ENCODE results near the gene NOX3.

Gene NOX3

DNA sequence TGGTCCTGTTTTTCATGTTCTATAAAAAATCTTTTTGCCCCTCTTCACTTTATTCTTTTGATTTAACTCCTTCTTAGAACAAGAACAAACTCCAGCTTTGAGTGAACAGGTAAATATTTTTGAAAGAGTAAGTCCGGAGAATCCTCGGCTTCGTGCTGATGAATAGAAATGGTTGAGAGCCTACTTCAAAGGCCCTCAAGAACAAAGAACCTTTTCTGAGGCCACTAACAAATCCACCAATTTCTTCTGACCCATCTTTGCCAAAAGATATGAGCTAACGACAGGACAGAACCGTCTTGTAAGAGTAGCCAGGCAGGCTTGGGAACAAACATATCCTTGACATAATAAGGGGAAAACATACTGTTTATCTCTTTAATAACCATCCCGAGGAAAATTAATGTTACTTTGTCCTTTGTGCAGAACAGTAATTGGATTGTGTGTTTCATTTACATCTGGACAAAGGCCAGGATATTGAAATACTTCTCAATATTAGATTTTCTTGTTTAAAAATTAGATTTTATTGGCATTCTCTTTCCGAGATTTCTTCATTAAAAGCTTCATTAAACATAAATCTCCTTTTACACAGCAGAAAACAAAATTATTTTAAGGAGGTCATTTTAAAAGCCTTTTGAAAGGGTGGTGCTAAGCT, 52.9 kb downstream of the NOX3 start:
- no peaks in the 10 kb centered on the region for H3K36me3 ChIP-seq (ENCODE audit: control insufficient read depth, insufficient read depth, low read length)
- no peaks in the 10 kb centered on the region for H3K4me1 ChIP-seq (ENCODE audit: control insufficient read depth, insufficient read depth, low read length)
- H3K4me3 ChIP-seq (ENCODE audit: low read length): no peak overlapping the region
- no peaks in the 10 kb centered on the region for H3K9me3 ChIP-seq (ENCODE audit: control insufficient read depth, insufficient read depth, low read length)
- no peak for DNase-seq (ENCODE audit: low read depth, low spot score)
- no CpG with 5 or more reads among the region's 7 CpGs for WGBS (ENCODE audit: insufficient coverage, insufficient read length)
- no peaks in the 10 kb centered on the region for H3K27me3 ChIP-seq (ENCODE audit: control insufficient read depth, insufficient read depth, low read length)
- H3K27ac ChIP-seq (ENCODE audit: low read length): no peak overlapping the region

DNA sequence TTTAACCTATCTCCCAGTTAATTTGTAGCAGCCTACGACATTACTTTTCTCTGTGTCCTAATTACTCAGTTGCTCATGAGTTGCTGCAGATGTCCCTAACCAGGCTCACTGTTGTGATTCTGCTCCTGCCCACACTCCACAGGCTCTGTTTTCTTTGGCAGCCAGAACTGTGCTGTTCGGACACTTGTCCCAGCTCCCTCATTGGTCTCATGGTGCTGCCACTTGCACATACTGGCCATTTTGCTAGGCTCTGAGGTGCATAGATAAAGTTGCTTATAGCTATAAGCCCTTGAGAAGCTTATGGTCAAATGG, 55.0 kb downstream of the NOX3 start:
- H3K36me3 ChIP-seq (ENCODE audit: control insufficient read depth, insufficient read depth, low read length): no peaks in the 10 kb centered on the region
- no peak for DNase-seq (ENCODE audit: low read depth, low spot score)
- no CpG with 5 or more reads among the region's 2 CpGs for WGBS (ENCODE audit: insufficient coverage, insufficient read length)
- no peaks in the 10 kb centered on the region for H3K27me3 ChIP-seq (ENCODE audit: control insufficient read depth, insufficient read depth, low read length)
- H3K4me1 ChIP-seq (ENCODE audit: control insufficient read depth, insufficient read depth, low read length): no peaks in the 10 kb centered on the region
- no peak overlapping the region for H3K27ac ChIP-seq (ENCODE audit: low read length)
- H3K4me3 ChIP-seq (ENCODE audit: low read length): no peak overlapping the region
- no peaks in the 10 kb centered on the region for H3K9me3 ChIP-seq (ENCODE audit: control insufficient read depth, insufficient read depth, low read length)

DNA sequence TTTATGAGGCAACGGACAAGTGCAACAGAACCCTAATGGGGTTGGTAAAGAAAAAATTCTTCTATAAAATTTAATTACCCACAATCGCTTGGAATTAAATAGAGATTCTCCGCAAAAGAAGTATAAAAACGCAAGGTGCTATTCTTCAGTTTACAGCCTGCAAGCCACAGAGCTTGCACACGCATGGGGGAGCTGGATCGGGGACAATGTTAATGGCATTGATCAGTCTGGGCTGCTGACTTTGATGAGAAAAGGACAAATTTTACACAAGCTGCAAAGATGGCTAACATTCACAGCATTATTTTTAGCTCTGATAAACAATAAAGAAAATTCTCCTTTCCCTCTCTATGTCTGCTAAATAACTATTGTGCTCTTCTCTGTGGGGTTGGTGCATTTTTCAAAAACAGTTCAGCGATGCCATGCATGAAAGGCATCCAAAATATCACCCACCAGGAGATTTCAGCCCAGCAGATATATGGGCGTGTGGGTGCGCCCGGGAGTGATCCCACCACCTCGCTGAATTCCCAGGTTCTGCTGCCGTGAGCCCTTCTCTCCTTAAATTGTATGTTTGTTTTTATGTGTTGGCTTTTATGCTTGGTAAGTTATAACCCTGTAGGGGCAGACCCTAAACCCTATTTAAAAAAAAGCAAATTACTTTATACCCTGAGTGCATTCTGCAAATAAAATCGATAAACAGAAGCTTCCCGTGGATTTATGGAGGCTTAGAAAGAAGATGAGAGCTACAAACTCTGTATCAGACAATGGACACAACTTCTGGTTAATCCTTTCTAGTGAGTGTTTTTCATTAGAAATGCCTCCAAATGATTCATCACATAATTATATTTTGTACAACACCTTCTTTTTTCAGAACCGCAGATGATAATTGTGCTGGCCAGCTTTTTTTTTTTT, 55.6 kb downstream of the NOX3 start:
- no peaks in the 10 kb centered on the region for H3K36me3 ChIP-seq (ENCODE audit: control insufficient read depth, insufficient read depth, low read length)
- no peak overlapping the region for H3K4me3 ChIP-seq (ENCODE audit: low read length)
- DNase-seq (ENCODE audit: low read depth, low spot score): no peak
- no peak overlapping the region for H3K27ac ChIP-seq (ENCODE audit: low read length)
- no peaks in the 10 kb centered on the region for H3K27me3 ChIP-seq (ENCODE audit: control insufficient read depth, insufficient read depth, low read length)
- no peaks in the 10 kb centered on the region for H3K4me1 ChIP-seq (ENCODE audit: control insufficient read depth, insufficient read depth, low read length)
- H3K9me3 ChIP-seq (ENCODE audit: control insufficient read depth, insufficient read depth, low read length): no peaks in the 10 kb centered on the region
- WGBS (ENCODE audit: insufficient coverage, insufficient read length): no CpG with 5 or more reads among the region's 15 CpGs

DNA sequence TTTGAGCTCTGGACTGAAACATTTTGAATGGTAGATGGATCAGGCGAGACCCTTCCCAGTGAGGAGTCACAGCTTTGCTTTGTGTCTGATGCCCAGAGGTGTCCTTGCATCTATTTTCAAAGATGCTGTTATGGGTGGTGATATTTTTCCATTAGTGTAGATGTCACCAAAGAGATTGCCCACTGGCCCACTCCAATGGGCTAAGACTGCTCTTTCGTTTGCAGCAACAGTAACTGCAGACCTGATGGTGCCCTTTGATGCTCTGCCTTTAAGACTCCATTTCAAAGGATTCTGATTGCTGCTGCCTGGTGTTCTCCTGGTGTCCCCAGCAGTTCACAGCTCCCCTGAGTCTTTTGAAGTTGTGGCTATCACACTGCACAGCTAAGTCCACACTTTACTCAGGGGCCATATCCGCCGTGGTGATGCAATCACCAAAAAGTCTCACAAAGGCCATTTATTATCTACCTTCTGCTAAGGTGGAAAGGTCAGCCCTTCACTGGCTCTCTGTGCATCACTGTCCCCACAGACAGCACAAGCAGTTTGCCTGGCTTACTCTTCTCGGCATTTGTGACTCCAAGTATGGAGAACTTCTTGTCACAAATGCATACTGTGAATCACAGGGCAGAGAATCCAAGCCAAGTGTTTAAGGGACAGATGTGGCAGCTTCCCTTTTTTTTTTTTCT, 56.4 kb downstream of the NOX3 start:
- Histone ChIP-seq H3K36me3 (ENCODE audit: control insufficient read depth, insufficient read depth, low read length) (no peaks in the 10 kb centered on the region), H3K27me3 (ENCODE audit: control insufficient read depth, insufficient read depth, low read length) (no peaks in the 10 kb centered on the region), H3K9me3 (ENCODE audit: control insufficient read depth, insufficient read depth, low read length) (no peaks in the 10 kb centered on the region), H3K4me1 (ENCODE audit: control insufficient read depth, insufficient read depth, low read length) (no peaks in the 10 kb centered on the region), H3K27ac (ENCODE audit: low read length) (no peak overlapping the region), H3K4me3 (ENCODE audit: low read length) (no peak overlapping the region)
- no peak for DNase-seq (ENCODE audit: low read depth, low spot score)
- no CpG with 5 or more reads among the region's 5 CpGs for WGBS (ENCODE audit: insufficient coverage, insufficient read length)

DNA sequence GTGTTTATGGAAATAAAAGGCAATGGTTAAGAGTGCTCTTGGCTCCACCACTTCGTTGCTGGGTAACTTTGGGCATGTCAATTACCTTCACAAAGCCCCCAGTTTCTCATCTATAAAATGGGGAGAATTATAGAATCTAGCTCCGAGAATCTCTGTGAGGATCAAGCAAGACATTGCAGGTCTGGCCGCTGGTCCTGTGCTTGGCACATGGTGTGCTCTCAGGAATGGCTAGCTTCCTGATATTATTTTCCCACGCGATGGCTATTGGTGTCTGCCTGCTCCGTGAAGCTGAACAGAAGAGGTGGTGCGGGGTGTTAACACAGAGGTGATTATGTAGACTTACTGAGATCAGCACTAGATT, 57.0 kb downstream of the NOX3 start:
- DNase-seq (ENCODE audit: low read depth, low spot score): no peak
- Histone ChIP-seq H3K27ac (ENCODE audit: low read length) (no peak overlapping the region), H3K4me3 (ENCODE audit: low read length) (no peak overlapping the region), H3K27me3 (ENCODE audit: control insufficient read depth, insufficient read depth, low read length) (no peaks in the 10 kb centered on the region), H3K36me3 (ENCODE audit: control insufficient read depth, insufficient read depth, low read length) (no peaks in the 10 kb centered on the region), H3K9me3 (ENCODE audit: control insufficient read depth, insufficient read depth, low read length) (no peaks in the 10 kb centered on the region), H3K4me1 (ENCODE audit: control insufficient read depth, insufficient read depth, low read length) (no peaks in the 10 kb centered on the region)
- no CpG with 5 or more reads among the region's 7 CpGs for WGBS (ENCODE audit: insufficient coverage, insufficient read length)

DNA sequence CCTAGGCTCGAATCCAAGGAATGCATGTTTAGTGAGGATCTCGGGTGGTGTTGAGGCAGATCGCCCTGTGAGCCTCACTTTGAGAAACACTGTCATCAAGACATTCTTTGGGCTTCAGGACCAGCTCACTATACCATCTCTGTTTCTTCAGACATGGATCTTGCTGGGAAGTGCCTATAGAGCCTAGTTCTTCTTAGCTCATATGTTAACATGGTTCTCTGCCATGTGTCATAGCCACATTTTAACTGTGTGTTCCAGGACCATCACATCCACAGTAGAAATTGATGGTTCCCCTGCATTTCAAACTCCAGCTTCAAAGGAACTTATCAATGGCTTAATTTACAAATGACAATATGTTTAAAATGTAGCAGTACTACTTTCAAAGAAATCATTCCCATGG, 57.4 kb downstream of the NOX3 start:
- no peaks in the 10 kb centered on the region for H3K9me3 ChIP-seq (ENCODE audit: control insufficient read depth, insufficient read depth, low read length)
- WGBS (ENCODE audit: insufficient coverage, insufficient read length): no CpG with 5 or more reads among the region's 3 CpGs
- H3K4me3 ChIP-seq (ENCODE audit: low read length): no peak overlapping the region
- H3K36me3 ChIP-seq (ENCODE audit: control insufficient read depth, insufficient read depth, low read length): no peaks in the 10 kb centered on the region
- no peak for DNase-seq (ENCODE audit: low read depth, low spot score)
- no peak overlapping the region for H3K27ac ChIP-seq (ENCODE audit: low read length)
- no peaks in the 10 kb centered on the region for H3K4me1 ChIP-seq (ENCODE audit: control insufficient read depth, insufficient read depth, low read length)
- no peaks in the 10 kb centered on the region for H3K27me3 ChIP-seq (ENCODE audit: control insufficient read depth, insufficient read depth, low read length)

DNA sequence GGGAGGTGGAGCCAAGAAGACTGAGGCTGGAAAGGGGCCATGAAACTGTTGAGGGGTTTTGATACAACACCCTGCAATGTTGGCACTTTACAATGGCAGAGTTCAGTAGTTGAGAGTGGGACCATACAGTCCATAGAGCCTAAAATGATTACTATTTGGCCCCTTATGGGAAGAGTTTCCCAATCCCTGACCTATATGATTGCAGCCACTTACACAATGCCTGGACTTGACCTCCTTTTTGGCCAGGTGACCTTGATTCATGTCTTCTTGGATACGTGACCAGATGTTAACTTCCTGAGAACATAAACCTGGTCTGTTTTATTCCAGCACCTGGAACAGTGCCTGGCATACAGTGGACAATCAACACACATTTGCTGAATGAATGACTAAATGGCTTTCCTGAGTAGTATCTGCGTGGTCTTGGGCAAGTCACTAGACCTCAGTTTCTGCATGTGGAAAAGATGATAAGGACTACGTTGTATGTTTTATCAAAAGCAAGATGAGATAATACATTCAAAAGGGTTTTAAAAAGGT, 58.4 kb downstream of the NOX3 start:
- H3K4me3 ChIP-seq (ENCODE audit: low read length): no peak overlapping the region
- H3K27me3 ChIP-seq (ENCODE audit: control insufficient read depth, insufficient read depth, low read length): no peaks in the 10 kb centered on the region
- H3K4me1 ChIP-seq (ENCODE audit: control insufficient read depth, insufficient read depth, low read length): no peaks in the 10 kb centered on the region
- no CpG with 5 or more reads among the region's 3 CpGs for WGBS (ENCODE audit: insufficient coverage, insufficient read length)
- no peak overlapping the region for H3K27ac ChIP-seq (ENCODE audit: low read length)
- DNase-seq (ENCODE audit: low read depth, low spot score): no peak
- H3K36me3 ChIP-seq (ENCODE audit: control insufficient read depth, insufficient read depth, low read length): no peaks in the 10 kb centered on the region
- H3K9me3 ChIP-seq (ENCODE audit: control insufficient read depth, insufficient read depth, low read length): no peaks in the 10 kb centered on the region

DNA sequence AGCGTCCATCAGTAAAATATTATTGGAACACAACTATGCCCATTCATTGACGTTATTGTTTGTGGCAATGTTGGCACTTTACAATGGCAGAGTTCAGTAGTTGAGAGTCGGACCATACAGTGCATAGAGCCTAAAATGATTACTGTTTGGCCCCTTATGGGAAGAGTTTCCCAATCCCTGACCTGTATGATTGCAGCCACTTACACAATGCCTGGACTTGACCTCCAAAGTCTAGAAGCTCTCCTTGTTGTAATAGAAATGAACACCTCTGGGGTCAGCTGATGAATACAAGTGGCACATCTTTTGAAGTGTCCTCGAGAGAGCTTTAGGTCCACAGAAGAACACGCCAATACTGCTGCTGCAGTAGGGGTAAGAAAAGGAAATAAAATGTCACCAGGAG, 59.0 kb downstream of the NOX3 start:
- no peaks in the 10 kb centered on the region for H3K27me3 ChIP-seq (ENCODE audit: control insufficient read depth, insufficient read depth, low read length)
- no peak overlapping the region for H3K27ac ChIP-seq (ENCODE audit: low read length)
- no peaks in the 10 kb centered on the region for H3K36me3 ChIP-seq (ENCODE audit: control insufficient read depth, insufficient read depth, low read length)
- no peaks in the 10 kb centered on the region for H3K9me3 ChIP-seq (ENCODE audit: control insufficient read depth, insufficient read depth, low read length)
- no peaks in the 10 kb centered on the region for H3K4me1 ChIP-seq (ENCODE audit: control insufficient read depth, insufficient read depth, low read length)
- DNase-seq (ENCODE audit: low read depth, low spot score): no peak
- no CpG with 5 or more reads among the region's 5 CpGs for WGBS (ENCODE audit: insufficient coverage, insufficient read length)
- no peak overlapping the region for H3K4me3 ChIP-seq (ENCODE audit: low read length)

DNA sequence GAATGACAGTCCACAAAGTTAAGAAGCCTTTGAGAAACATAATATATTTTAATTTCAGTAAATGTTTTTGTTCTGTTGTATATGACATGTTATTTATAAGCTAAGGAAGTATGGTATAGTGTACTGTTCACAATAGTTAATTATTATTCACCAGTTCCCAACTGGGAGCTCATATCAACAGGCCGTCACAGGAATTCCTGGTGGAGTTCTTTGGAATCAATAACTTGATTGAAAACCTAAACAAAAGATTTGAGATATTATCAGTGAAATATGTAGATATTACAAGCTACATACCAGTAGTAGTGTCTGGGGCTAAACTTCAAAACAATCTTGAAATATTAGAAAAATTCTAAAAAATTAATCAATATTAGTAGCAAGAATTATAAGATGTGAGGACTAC, 60.3 kb downstream of the NOX3 start:
- DNase-seq (ENCODE audit: low read depth, low spot score): no peak
- H3K27ac ChIP-seq (ENCODE audit: low read length): no peak overlapping the region
- no peaks in the 10 kb centered on the region for H3K4me1 ChIP-seq (ENCODE audit: control insufficient read depth, insufficient read depth, low read length)
- H3K27me3 ChIP-seq (ENCODE audit: control insufficient read depth, insufficient read depth, low read length): no peaks in the 10 kb centered on the region
- WGBS (ENCODE audit: insufficient coverage, insufficient read length): no CpG with 5 or more reads among the region's 1 CpG
- no peaks in the 10 kb centered on the region for H3K9me3 ChIP-seq (ENCODE audit: control insufficient read depth, insufficient read depth, low read length)
- no peak overlapping the region for H3K4me3 ChIP-seq (ENCODE audit: low read length)
- H3K36me3 ChIP-seq (ENCODE audit: control insufficient read depth, insufficient read depth, low read length): no peaks in the 10 kb centered on the region

DNA sequence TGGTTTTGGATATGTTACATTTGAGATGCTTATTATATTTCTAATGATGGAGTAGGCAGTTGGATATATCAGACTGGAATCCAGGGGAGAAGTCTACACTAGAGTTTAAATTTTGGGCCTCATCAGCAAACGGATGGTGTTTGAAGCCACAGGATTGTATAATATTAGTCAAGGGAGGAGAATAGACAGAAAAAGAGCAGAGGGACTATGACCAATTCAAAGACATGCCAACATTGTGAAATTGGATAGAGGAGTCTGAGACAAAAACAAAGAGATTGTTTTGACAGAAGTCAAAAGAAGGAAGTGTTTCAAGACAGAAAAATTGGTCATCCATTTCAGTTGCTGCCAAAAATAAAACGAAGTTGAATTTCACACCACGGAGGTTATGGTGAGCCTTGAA, 66.5 kb downstream of the NOX3 start:
- DNase-seq (ENCODE audit: low read depth, low spot score): no peak
- Histone ChIP-seq H3K4me1 (ENCODE audit: control insufficient read depth, insufficient read depth, low read length) (no peaks in the 10 kb centered on the region), H3K27me3 (ENCODE audit: control insufficient read depth, insufficient read depth, low read length) (no peaks in the 10 kb centered on the region), H3K9me3 (ENCODE audit: control insufficient read depth, insufficient read depth, low read length) (no peaks in the 10 kb centered on the region), H3K27ac (ENCODE audit: low read length) (no peak overlapping the region), H3K36me3 (ENCODE audit: control insufficient read depth, insufficient read depth, low read length) (no peaks in the 10 kb centered on the region), H3K4me3 (ENCODE audit: low read length) (no peak overlapping the region)
- no CpG with 5 or more reads among the region's 3 CpGs for WGBS (ENCODE audit: insufficient coverage, insufficient read length)
